Sigmoid colon (tissue), 4 donors: ENCODE measurements around the gene ACOX1.

Experiments used
- POLR2AphosphoS5 ChIP-seq, 4 donors: sonication (generic); formaldehyde crosslinking; IDR thresholded peaks; one replicate each; pipeline ENCODE4 v1.6.1; 2017; ENCODE audit warnings: antibody characterized with exemption in 4 of 4
- TF ChIP-seq, protein P1 (sequence below), 4 experiments: fragments of 450-650 bp in 3 of 4; fragments of 200-600 bp in 1 of 4; IDR thresholded peaks; one replicate each; pipeline ENCODE4 v1.5.1; 2016 to 2019; ENCODE audit warnings: antibody characterized with exemption in 4 of 4, mild to moderate bottlenecking in 3 of 4, moderate library complexity in 2 of 4

DNA sequence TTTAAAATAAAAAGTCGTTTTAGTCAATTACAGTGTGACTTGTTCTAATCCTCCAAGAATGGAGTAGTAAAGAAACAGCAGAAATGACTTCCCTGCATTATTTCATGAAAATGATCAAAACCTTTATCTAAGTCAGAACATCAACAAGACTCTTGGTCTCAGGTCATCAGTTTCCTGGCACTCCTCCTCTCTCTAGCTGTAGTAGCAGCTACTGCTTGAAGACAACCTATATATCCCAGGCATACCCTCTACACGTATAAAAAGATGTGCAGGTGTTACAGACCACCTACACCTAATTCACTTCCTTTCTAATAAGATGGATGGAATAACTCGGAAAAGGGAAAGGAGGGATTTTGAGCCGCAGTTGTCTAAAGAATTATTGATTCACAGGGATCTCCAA lies 36.5 kb downstream of the ACOX1 start:
- TF ChIP-seq POLR2AphosphoS5 (IDR thresholded peaks at IDR 0.05): no peak
- TF ChIP-seq, protein P1, sequence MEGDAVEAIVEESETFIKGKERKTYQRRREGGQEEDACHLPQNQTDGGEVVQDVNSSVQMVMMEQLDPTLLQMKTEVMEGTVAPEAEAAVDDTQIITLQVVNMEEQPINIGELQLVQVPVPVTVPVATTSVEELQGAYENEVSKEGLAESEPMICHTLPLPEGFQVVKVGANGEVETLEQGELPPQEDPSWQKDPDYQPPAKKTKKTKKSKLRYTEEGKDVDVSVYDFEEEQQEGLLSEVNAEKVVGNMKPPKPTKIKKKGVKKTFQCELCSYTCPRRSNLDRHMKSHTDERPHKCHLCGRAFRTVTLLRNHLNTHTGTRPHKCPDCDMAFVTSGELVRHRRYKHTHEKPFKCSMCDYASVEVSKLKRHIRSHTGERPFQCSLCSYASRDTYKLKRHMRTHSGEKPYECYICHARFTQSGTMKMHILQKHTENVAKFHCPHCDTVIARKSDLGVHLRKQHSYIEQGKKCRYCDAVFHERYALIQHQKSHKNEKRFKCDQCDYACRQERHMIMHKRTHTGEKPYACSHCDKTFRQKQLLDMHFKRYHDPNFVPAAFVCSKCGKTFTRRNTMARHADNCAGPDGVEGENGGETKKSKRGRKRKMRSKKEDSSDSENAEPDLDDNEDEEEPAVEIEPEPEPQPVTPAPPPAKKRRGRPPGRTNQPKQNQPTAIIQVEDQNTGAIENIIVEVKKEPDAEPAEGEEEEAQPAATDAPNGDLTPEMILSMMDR (IDR thresholded peaks at IDR 0.05): no peak
